SU-DHL-6 (cell line): ENCODE results near the gene TNP2.

Experiments
- CTCF ChIP-seq: fragments of 200-600 bp; sonication (generic); IDR thresholded peaks from one replicate; pipeline ENCODE4 v1.5.1; 2017; ENCODE audit warnings: antibody characterized with exemption, mild to moderate bottlenecking, low read length, moderate library complexity; ENCODE audit not compliant: insufficient read depth, poor library complexity, severe bottlenecking
- EZH2phosphoT487 ChIP-seq: fragments of 200-600 bp; sonication (generic), shearing (Covaris generic); conservative IDR thresholded peaks from 2 replicates; pipeline ENCODE4 v1.6.1; 2018; ENCODE audit warnings: mild to moderate bottlenecking, antibody characterized with exemption, low read length, moderate library complexity, mixed read lengths

DNA sequence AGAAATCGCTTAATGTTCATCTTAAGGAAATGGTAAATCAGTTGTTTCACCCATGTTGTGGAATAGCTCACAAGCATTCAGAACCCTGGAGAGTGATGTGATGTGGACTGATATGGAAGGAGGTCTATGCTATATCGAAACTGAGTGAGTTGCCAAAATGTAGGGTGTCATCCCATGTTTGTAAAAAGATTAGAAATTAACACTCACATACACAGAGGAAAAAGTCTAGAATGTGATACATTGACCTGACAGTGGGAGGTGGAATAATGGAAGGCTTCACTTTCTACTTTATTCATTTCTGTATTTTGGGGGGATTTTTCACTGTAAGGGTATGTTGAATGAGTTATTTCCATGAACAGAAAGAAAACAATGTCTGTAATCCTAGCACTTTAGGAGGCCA is 16.7 kb upstream of the TNP2 start:
- TF ChIP-seq EZH2phosphoT487: no peak
- TF ChIP-seq CTCF: no peak
